SK-N-SH treated with all-trans-retinoic acid at 6 μM for 48 hours (cell line): Measurements from ENCODE around the gene GRM7.

ENCODE experiments used
- ATAC-seq: fragments of 200-7000 bp; cut with Tn5 transposase; 3 replicates; pipeline ENCODE4 v1.9.1; 2020; ENCODE audit warnings: mild to moderate bottlenecking, moderate library complexity
- CSDC2 ChIP-seq: fragments of 250-450 bp; sonication (Bioruptor Pico); IDR thresholded peaks from 2 replicates; pipeline ENCODE4 v1.5.0; 2020; ENCODE audit warnings: mild to moderate bottlenecking, moderate library complexity
- ESRRG ChIP-seq: fragments of 250-450 bp; sonication (Bioruptor Pico); IDR thresholded peaks from 2 replicates; pipeline ENCODE4 v1.6.1; 2021; ENCODE audit warnings: mild to moderate bottlenecking
- GLIS3 ChIP-seq: fragments of 250-450 bp; sonication (Bioruptor Pico); IDR thresholded peaks from 2 replicates; pipeline ENCODE4 v1.5.0; 2020; ENCODE audit warnings: mild to moderate bottlenecking, moderate library complexity
- ISL1 ChIP-seq: fragments of 250-450 bp; sonication (Bioruptor Pico); IDR thresholded peaks from 2 replicates; pipeline ENCODE4 v2.1.2; 2022; ENCODE audit warnings: mild to moderate bottlenecking, moderate library complexity
- OSR1 ChIP-seq: fragments of 250-450 bp; sonication (Bioruptor Pico); IDR thresholded peaks from 2 replicates; pipeline ENCODE4 v1.8.0; 2022; ENCODE audit warnings: moderate library complexity, mild to moderate bottlenecking, inconsistent platforms
- PPARA ChIP-seq: fragments of 250-450 bp; sonication (Bioruptor Pico); IDR thresholded peaks from 2 replicates; pipeline ENCODE4 v1.5.0; 2020; ENCODE audit warnings: mild to moderate bottlenecking, borderline replicate concordance
- SNAI2 ChIP-seq: fragments of 250-450 bp; sonication (Bioruptor Pico); IDR thresholded peaks from 2 replicates; pipeline ENCODE4 v1.5.0; 2020; ENCODE audit warnings: mild to moderate bottlenecking, moderate library complexity
- TCF4 ChIP-seq: fragments of 250-450 bp; sonication (Bioruptor Pico); IDR thresholded peaks from 2 replicates; pipeline ENCODE4 v1.8.0; 2021; ENCODE audit warnings: mild to moderate bottlenecking, moderate library complexity, borderline replicate concordance
- TOX ChIP-seq: fragments of 250-450 bp; sonication (Bioruptor Pico); IDR thresholded peaks from 2 replicates; pipeline ENCODE4 v1.8.0; 2021; ENCODE audit warnings: mild to moderate bottlenecking, moderate library complexity, borderline replicate concordance
- ZC3H10 ChIP-seq: fragments of 250-450 bp; sonication (Bioruptor Pico); IDR thresholded peaks from 2 replicates; pipeline ENCODE4 v1.5.1; 2021; ENCODE audit warnings: mild to moderate bottlenecking, moderate library complexity
- ZFP30 ChIP-seq: fragments of 450-650 bp; formaldehyde crosslinking; IDR thresholded peaks from 2 replicates; pipeline ENCODE4 v1.5.0; 2022; ENCODE audit warnings: mild to moderate bottlenecking, moderate library complexity
- ZNF565 ChIP-seq: fragments of 450-650 bp; formaldehyde crosslinking; conservative IDR thresholded peaks from 2 replicates; pipeline ENCODE4 v1.5.0; 2020; ENCODE audit warnings: low read depth, mild to moderate bottlenecking, moderate library complexity
- ZNF8 ChIP-seq: fragments of 450-650 bp; formaldehyde crosslinking; IDR thresholded peaks from 2 replicates; pipeline ENCODE4 v1.5.0; 2020; ENCODE audit warnings: mild to moderate bottlenecking, moderate library complexity
- TF ChIP-seq, protein P1 (sequence below): fragments of 250-450 bp; sonication (Bioruptor Pico); IDR thresholded peaks from 2 replicates; pipeline ENCODE4 v1.5.1; 2021; ENCODE audit warnings: mild to moderate bottlenecking, moderate library complexity
- TF ChIP-seq, protein P2 (sequence below): fragments of 250-450 bp; sonication (Bioruptor Pico); IDR thresholded peaks from 2 replicates; pipeline ENCODE4 v1.8.0; 2021; ENCODE audit warnings: low read depth, mild to moderate bottlenecking, moderate library complexity, borderline replicate concordance
- TF ChIP-seq, protein P3 (sequence below): fragments of 250-450 bp; sonication (Bioruptor Pico); IDR thresholded peaks from 2 replicates; pipeline ENCODE4 v1.5.1; 2020; ENCODE audit warnings: low read depth, mild to moderate bottlenecking, moderate library complexity
- TF ChIP-seq, protein P4 (sequence below): fragments of 250-450 bp; sonication (Bioruptor Pico); IDR thresholded peaks from 2 replicates; pipeline ENCODE4 v1.5.0; 2020; ENCODE audit warnings: mild to moderate bottlenecking, moderate library complexity

The GRM7 gene

DNA sequence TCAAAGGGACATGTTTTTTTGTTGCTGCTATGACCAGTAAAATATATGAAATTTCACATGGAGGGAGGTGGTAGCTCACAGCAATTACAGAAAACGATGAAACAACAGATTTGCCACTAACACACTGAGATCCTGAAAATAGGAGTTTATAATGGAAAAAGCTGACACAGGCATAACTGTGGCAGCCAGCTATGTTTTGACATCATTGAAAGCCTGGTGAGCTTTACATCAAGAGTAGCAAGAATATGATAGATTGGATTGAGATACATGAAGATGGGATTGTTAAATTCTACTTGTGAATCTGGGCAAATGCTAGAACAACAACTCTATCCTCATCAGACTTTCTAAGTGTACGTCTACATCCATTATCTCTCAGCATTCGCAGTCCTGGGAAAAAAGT lies 760.7 kb downstream of the GRM7 start:
- no peak for ATAC-seq
- TF ChIP-seq, protein P1, sequence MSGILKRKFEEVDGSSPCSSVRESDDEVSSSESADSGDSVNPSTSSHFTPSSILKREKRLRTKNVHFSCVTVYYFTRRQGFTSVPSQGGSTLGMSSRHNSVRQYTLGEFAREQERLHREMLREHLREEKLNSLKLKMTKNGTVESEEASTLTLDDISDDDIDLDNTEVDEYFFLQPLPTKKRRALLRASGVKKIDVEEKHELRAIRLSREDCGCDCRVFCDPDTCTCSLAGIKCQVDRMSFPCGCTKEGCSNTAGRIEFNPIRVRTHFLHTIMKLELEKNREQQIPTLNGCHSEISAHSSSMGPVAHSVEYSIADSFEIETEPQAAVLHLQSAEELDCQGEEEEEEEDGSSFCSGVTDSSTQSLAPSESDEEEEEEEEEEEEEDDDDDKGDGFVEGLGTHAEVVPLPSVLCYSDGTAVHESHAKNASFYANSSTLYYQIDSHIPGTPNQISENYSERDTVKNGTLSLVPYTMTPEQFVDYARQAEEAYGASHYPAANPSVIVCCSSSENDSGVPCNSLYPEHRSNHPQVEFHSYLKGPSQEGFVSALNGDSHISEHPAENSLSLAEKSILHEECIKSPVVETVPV (CRISPR knock-in tag) = no peak
- TF ChIP-seq OSR1 (CRISPR knock-in tag) = no peak

DNA sequence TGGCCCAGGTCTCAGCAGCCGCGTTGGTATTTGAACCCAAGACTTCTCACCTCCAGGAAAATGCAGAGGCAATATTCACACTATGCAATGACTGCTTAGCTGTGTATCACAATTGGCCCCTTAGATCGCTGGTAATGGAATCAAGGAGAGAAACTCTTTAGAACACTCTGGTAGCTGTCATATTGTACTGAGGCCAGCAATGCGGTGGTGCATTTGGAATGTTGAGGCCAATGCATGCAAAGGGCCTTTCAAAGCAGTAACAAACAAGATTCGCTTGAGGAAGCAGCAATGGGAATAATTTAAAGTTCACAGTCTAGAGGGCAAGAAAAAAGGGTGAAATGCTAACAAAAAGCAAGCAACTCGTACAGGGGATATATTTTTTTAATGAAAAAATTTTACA lies 764.1 kb downstream of the GRM7 start:
- TF ChIP-seq TCF4 (CRISPR knock-in tag) (no peak), SNAI2 (CRISPR knock-in tag) (no peak), TOX (no peak), ZFP30 (CRISPR knock-in tag) (no peak), ZC3H10 (CRISPR knock-in tag) (no peak), PPARA (CRISPR knock-in tag) (no peak), CSDC2 (CRISPR knock-in tag) (no peak), ZNF565 (CRISPR knock-in tag) (no peak), ZNF8 (no peak), ISL1 (CRISPR knock-in tag) (no peak), GLIS3 (CRISPR knock-in tag) (no peak)
- TF ChIP-seq, protein P2, sequence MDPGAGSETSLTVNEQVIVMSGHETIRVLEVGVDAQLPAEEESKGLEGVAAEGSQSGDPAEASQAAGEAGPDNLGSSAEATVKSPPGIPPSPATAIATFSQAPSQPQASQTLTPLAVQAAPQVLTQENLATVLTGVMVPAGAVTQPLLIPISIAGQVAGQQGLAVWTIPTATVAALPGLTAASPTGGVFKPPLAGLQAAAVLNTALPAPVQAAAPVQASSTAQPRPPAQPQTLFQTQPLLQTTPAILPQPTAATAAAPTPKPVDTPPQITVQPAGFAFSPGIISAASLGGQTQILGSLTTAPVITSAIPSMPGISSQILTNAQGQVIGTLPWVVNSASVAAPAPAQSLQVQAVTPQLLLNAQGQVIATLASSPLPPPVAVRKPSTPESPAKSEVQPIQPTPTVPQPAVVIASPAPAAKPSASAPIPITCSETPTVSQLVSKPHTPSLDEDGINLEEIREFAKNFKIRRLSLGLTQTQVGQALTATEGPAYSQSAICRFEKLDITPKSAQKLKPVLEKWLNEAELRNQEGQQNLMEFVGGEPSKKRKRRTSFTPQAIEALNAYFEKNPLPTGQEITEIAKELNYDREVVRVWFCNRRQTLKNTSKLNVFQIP (CRISPR knock-in tag) = no peak
- TF ChIP-seq, protein P3, sequence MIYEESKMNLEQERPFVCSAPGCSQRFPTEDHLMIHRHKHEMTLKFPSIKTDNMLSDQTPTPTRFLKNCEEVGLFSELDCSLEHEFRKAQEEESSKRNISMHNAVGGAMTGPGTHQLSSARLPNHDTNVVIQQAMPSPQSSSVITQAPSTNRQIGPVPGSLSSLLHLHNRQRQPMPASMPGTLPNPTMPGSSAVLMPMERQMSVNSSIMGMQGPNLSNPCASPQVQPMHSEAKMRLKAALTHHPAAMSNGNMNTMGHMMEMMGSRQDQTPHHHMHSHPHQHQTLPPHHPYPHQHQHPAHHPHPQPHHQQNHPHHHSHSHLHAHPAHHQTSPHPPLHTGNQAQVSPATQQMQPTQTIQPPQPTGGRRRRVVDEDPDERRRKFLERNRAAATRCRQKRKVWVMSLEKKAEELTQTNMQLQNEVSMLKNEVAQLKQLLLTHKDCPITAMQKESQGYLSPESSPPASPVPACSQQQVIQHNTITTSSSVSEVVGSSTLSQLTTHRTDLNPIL (CRISPR knock-in tag) = no peak
- TF ChIP-seq, protein P1 (CRISPR knock-in tag) = no peak
- no peak for ATAC-seq

DNA sequence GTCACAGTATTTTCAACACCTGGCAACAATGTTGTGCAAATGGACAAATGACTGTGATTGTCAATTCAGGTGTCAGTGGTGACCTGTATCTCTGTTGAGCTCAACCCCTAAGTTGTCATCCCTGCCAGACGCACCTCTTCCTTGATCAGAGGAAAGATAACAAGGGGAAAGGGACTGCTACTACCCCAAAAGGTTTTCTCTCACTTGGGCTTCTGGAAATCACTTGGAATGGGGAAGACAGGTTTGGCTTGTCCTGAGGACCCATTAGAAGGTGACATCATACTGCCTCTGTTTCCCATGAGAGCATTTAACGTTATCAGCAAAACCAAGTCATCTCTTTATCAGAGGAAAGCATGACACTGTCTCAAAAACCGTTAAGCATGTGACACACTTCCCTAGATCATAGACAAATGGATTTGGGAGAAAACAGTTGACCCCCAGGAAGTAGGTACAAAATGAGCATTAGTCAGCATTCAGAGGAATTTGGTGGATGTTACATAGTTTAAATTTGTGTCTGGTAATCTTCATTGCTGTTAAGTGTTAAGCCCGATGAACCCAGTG lies 769.5 kb downstream of the GRM7 start:
- no peak for ATAC-seq
- TF ChIP-seq ISL1 (CRISPR knock-in tag) = peak; percentile 75
- no peak for TF ChIP-seq GLIS3 (CRISPR knock-in tag)

DNA sequence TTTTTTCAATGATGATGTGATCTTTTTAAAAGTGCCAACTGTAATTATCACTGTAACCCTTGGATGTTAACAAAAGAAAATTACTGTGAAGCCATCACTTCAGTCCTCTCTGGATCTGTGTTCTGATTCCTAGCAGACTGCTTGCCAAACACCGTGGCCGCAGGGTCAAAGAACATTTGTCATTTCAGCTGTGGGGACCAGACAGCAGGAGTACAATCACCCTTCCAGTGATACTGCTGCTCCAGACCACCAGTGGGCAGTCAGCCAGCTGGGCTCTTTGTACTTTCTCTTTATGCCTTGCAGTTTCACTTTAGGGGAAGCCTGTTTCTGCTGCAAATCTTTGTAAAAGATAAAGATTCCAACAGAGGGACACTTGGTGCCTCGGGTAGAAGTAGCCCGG lies 770.0 kb downstream of the GRM7 start:
- TF ChIP-seq ZNF565 (CRISPR knock-in tag) (no peak), ESRRG (CRISPR knock-in tag) (0 out of 2 replicates have a peak, but pooled peaks have one; percentile 11), TCF4 (CRISPR knock-in tag) (peak; percentile 87)
- TF ChIP-seq, protein P3 (CRISPR knock-in tag) = no peak
- TF ChIP-seq, protein P4, sequence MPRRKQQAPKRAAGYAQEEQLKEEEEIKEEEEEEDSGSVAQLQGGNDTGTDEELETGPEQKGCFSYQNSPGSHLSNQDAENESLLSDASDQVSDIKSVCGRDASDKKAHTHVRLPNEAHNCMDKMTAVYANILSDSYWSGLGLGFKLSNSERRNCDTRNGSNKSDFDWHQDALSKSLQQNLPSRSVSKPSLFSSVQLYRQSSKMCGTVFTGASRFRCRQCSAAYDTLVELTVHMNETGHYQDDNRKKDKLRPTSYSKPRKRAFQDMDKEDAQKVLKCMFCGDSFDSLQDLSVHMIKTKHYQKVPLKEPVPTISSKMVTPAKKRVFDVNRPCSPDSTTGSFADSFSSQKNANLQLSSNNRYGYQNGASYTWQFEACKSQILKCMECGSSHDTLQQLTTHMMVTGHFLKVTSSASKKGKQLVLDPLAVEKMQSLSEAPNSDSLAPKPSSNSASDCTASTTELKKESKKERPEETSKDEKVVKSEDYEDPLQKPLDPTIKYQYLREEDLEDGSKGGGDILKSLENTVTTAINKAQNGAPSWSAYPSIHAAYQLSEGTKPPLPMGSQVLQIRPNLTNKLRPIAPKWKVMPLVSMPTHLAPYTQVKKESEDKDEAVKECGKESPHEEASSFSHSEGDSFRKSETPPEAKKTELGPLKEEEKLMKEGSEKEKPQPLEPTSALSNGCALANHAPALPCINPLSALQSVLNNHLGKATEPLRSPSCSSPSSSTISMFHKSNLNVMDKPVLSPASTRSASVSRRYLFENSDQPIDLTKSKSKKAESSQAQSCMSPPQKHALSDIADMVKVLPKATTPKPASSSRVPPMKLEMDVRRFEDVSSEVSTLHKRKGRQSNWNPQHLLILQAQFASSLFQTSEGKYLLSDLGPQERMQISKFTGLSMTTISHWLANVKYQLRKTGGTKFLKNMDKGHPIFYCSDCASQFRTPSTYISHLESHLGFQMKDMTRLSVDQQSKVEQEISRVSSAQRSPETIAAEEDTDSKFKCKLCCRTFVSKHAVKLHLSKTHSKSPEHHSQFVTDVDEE (CRISPR knock-in tag) = peak; percentile 95
- peak; percentile 22; the same call in 1 of the 3 replicates for ATAC-seq
